Motor neuron (in vitro differentiated cells): Measurements from ENCODE around the gene EEFSEC. TPM values are rescaled to one million over a fixed set of nuclear protein-coding genes. Genes with fewer than 3 reads are reported as not detected.

Experiments
- ATAC-seq, 8 experiments: fragments of 200-7000 bp; cut with Tn5 transposase; replicated peaks in 6 of 8; 2 replicates each; pipeline ENCODE4 v1.8.0; 2021; ENCODE audit warnings: mild to moderate bottlenecking in 8 of 8, moderate library complexity in 8 of 8
- H3K27ac ChIP-seq, 2 donors: fragments of 250-450 bp; sonication (Bioruptor Pico); 2 replicates each; pipeline ENCODE4 v1.9.0; 2021; ENCODE audit warnings: antibody characterized with exemption in 2 of 2, mild to moderate bottlenecking in 2 of 2, moderate library complexity in 1 of 2
- H3K4me1 ChIP-seq, 2 donors: fragments of 250-450 bp; sonication (Bioruptor Pico); replicated peaks in 1 of 2; 2 replicates each; pipeline ENCODE4 v1.6.1; 2021; ENCODE audit warnings: antibody characterized with exemption in 2 of 2, mild to moderate bottlenecking in 2 of 2, moderate library complexity in 1 of 2
- H3K4me3 ChIP-seq, 5 donors: fragments of 250-450 bp; sonication (Bioruptor Pico); 2 replicates each; pipeline ENCODE4 v1.9.0; 2021; ENCODE audit warnings: antibody characterized with exemption in 5 of 5, mild to moderate bottlenecking in 5 of 5, moderate library complexity in 4 of 5
- WGBS, 10 experiments: fragments of 450-650 bp; shearing (Covaris generic); methylation state at CpG; one replicate each; pipeline ENCODE4 v1.0.0; 2022; 5-methylcytosine and 5-hydroxymethylcytosine counted together
- in situ Hi-C, 9 experiments: fragments of 400-800 bp; cut with MboI; loops; one replicate each; pipeline ENCODE4 v1.15.0; 2021; ENCODE audit warnings: low sequenced_read_pairs in 9 of 9, low pct_unique_long_range_greater_than_20kb in 2 of 9; ENCODE audit not compliant: unreplicated experiment in 9 of 9
- total RNA-seq, 8 experiments: library from RNA; unstranded; fragments of 300-600 nt; gene quantifications; 2 replicates each; pipeline versions ENCODE4 v1.2.3 to v1.2.4, GENCODE V29; 2022

The EEFSEC gene
- total RNA-seq, 8 experiments from 2014 or later, result 5.8 to 20.7 (median 9.5) TPM

- H3K4me3 ChIP-seq, result no peak overlapping the region
- H3K4me1 ChIP-seq, result peaks cover 13 to 19% of the 10 kb centered on the region in 2 donors
- WGBS, 10 experiments, result 72 to 100% (median 80%) methylated on average over 1 to 3 of the region's 5 CpGs; no CpG with 5 or more reads in 7 of the 10 experiments
- no peak for ATAC-seq
- in situ Hi-C loops, result loop anchor here in 2 of 9 experiments (25.0 kb wide), 2 partner anchors 152 to 177 kb away; no protein-coding TSS in a partner anchor
- H3K27ac ChIP-seq, result no peak overlapping the region
Measured at GRCh38 chr3:128435561-128435960, 282.3 kb downstream of the EEFSEC start.

DNA sequence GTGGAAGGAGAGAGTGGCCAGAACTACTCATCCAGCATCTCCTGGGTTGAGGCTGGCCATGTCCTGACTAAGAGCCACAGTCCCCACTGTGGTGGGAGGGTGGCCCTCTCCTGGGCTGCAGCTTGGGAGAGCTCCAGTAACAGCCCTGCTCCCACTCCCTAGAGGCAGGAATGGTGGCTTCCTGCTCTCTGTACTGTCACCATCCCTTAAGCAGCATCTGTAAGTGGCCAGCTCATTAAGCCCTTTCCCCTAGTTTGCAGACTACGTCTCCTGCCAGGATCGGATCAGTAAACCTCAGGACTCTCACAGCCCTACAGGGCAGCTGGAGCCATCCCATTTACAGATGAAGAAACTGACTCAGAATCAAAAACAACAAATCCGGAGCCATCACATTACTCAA is 282.9 kb downstream of the EEFSEC start:
- H3K4me3 ChIP-seq, result no peak overlapping the region
- no peak for ATAC-seq
- H3K4me1 ChIP-seq, result peaks cover 13 to 19% of the 10 kb centered on the region in 2 donors
- whole genome bisulfite sequencing, 10 experiments, result 33 to 80% (median 77%) methylated on average over 1 to 3 of the region's 3 CpGs; no CpG with 5 or more reads in 5 of the 10 experiments
- no peak overlapping the region for H3K27ac ChIP-seq
- in situ Hi-C loops, result loop anchor here in 2 of 9 experiments (25.0 kb wide), 2 partner anchors 151 to 176 kb away; no protein-coding TSS in a partner anchor

DNA sequence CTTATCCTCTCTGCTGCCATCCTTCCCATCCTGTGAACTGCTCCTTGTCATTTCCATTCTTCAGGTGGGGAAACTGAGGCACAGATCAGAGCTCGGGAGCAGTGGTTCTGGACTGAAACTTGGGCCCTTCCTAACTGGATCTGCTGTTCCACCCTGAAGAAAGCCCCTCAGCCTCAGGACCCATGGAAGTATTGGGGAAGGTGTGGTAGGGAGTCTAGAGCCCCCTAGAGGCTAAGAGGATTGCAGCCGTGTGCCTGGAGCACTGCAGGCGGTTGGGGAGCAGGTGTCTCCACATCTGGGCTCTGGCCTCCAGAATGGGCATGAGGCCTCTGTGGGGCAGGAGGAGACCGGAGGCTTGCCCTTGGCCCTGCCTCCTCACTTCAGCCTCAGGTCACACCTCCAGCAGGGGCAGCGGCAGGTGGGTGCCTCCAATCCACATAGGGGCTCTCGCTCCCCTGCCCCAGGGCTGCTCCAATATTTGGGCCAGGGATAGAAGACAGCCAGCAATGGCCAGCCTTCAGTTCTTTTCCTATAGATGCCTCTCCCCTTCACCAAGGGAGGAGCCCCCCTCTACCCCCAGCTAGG is 285.3 kb downstream of the EEFSEC start:
- in situ Hi-C loops, result loop anchor here in 2 of 9 experiments (25.0 kb wide), 2 partner anchors 149 to 174 kb away; no protein-coding TSS in a partner anchor
- no peak overlapping the region for H3K27ac ChIP-seq
- ATAC-seq, result peak in 1 of 8 experiments; percentile 28
- peaks cover 5% of the 10 kb centered on the region in 2 donors for H3K4me1 ChIP-seq
- no peak overlapping the region for H3K4me3 ChIP-seq
- WGBS, 10 experiments, result 35 to 100% (median 70%) methylated on average over 1 to 2 of the region's 6 CpGs; no CpG with 5 or more reads in 7 of the 10 experiments

DNA sequence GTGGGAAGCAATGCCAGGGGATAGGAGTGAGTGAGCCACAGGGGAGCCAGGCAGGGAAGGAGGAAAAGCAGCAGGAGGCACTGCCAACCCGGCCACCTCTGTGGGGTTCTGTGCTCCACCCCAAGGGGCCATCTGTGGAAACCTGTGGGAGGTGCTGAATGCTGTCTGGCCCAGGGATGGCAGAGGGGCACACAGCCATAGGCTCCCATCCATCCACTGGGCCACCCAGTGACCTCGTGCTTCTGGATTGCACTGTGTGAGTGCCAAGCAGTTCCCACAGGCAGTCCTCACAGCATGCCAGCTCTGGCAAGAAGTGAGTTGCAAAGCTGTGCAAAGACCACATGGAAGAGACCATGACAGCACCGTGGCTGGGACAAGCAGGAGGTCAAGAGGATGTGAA is 285.9 kb downstream of the EEFSEC start:
- Histone ChIP-seq H3K27ac (no peak overlapping the region), H3K4me1 (peaks cover under 1 to 3% of the 10 kb centered on the region in 2 donors), H3K4me3 (no peak overlapping the region)
- ATAC-seq, result peak in 1 of 8 experiments; percentile 69
- 0 to 33% (median 22%) methylated on average over 1 of the region's 3 CpGs; no CpG with 5 or more reads in 7 of the 10 experiments for WGBS, 10 experiments
- in situ Hi-C loops, result loop anchor here in 2 of 9 experiments (25.0 kb wide), 2 partner anchors 148 to 173 kb away; no protein-coding TSS in a partner anchor

- in situ Hi-C loops, result loop anchor here in 2 of 9 experiments (25.0 kb wide), 2 partner anchors 145 to 170 kb away; no protein-coding TSS in a partner anchor
- Histone ChIP-seq H3K4me3 (no peak overlapping the region), H3K27ac (no peak overlapping the region), H3K4me1 (no peaks in the 10 kb centered on the region)
- no peak for ATAC-seq
- WGBS, 10 experiments, result 18 to 75% methylated on average over 4 of the region's 7 CpGs; no CpG with 5 or more reads in 8 of the 10 experiments
Measured at GRCh38 chr3:128442070-128442469, 288.8 kb downstream of the EEFSEC start.

- no peak for ATAC-seq
- Histone ChIP-seq H3K4me1 (no peaks in the 10 kb centered on the region), H3K27ac (no peak overlapping the region), H3K4me3 (no peak overlapping the region)
- in situ Hi-C loops, result loop anchor here in 2 of 9 experiments (25.0 kb wide), 2 partner anchors 144 to 169 kb away; no protein-coding TSS in a partner anchor
- 60 to 95% (median 76%) methylated on average over 1 to 6 of the region's 6 CpGs; no CpG with 5 or more reads in 2 of the 10 experiments for WGBS, 10 experiments
Measured at GRCh38 chr3:128442949-128443348, 289.7 kb downstream of the EEFSEC start.

GRCh38 chr3:128443771-128444170 is 290.5 kb downstream of the EEFSEC start:
- no peak for ATAC-seq
- 0 to 61% (median 38%) methylated on average over 1 to 3 of the region's 3 CpGs; no CpG with 5 or more reads in 2 of the 10 experiments for WGBS, 10 experiments
- no peaks in the 10 kb centered on the region for H3K4me1 ChIP-seq
- in situ Hi-C loops, result loop anchor here in 2 of 9 experiments (25.0 kb wide), 2 partner anchors 144 to 169 kb away; no protein-coding TSS in a partner anchor
- no peak overlapping the region for H3K27ac ChIP-seq
- no peak overlapping the region for H3K4me3 ChIP-seq

- in situ Hi-C loops, result loop anchor here in 2 of 9 experiments (25.0 kb wide), 2 partner anchors 142 to 167 kb away; no protein-coding TSS in a partner anchor
- no peaks in the 10 kb centered on the region for H3K4me1 ChIP-seq
- no peak overlapping the region for H3K27ac ChIP-seq
- no peak overlapping the region for H3K4me3 ChIP-seq
- WGBS, 10 experiments, result 17 to 71% (median 31%) methylated on average over 1 of the region's 1 CpG; no CpG with 5 or more reads in 6 of the 10 experiments
- no peak for ATAC-seq
Measured at GRCh38 chr3:128445357-128445756, 292.1 kb downstream of the EEFSEC start.

DNA sequence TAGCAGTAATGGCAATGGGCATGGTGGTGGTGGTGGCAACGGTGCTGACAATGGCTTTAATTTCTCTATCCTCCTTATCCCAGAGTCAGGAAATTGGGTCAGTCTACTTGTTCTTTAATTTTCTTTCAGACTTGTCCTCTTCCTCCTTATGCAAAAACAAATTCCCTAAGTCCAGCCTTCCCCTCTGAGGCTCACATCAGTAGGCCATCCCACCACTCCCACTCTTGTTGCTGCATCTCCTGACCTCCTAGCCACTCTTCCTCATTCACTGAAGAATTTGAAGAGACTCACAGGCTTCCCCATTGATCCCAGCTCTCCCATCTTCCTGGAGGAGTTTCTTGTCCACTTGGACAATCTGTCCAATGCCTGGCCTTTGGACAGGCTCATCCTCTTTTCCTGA is 293.5 kb downstream of the EEFSEC start:
- WGBS, 10 experiments, result 40 to 86% (median 57%) methylated on average over 1 of the region's 1 CpG; no CpG with 5 or more reads in 5 of the 10 experiments
- ATAC-seq, result no peak
- Histone ChIP-seq H3K4me1 (no peaks in the 10 kb centered on the region), H3K4me3 (no peak overlapping the region), H3K27ac (no peak overlapping the region)
- in situ Hi-C loops, result loop anchor here in 2 of 9 experiments (25.0 kb wide), 2 partner anchors 140 to 165 kb away; no protein-coding TSS in a partner anchor

- H3K4me1 ChIP-seq, result no peaks in the 10 kb centered on the region
- H3K27ac ChIP-seq, result no peak overlapping the region
- no peak overlapping the region for H3K4me3 ChIP-seq
- WGBS, 10 experiments, result 58 to 100% (median 83%) methylated on average over 1 to 3 of the region's 3 CpGs; no CpG with 5 or more reads in 5 of the 10 experiments
- no peak for ATAC-seq
- in situ Hi-C loops, result loop anchor here in 2 of 9 experiments (25.0 kb wide), 2 partner anchors 140 to 165 kb away; no protein-coding TSS in a partner anchor
Measured at GRCh38 chr3:128447561-128448013, 294.3 kb downstream of the EEFSEC start.

DNA sequence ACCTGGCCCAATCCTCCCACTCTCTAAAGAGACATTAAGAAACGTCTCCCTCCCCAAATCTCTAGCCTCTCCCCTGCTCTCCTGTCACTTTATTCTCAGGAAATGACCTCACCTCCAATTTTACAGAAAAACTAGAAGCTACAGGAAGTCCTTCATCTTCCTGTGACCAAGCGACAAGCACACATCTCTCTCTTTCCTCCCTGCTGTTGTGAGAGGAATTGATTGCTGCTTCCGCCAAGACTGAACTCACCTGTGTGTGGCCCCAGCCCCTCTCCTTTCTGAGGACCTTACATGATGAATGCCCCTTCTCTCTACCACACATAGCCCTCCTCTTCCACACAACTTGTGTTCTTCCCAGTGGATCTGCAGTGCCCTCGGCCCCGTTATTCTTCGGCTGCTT is 295.2 kb downstream of the EEFSEC start:
- in situ Hi-C loops, result loop anchor here in 2 of 9 experiments (25.0 kb wide), 2 partner anchors 139 to 164 kb away; no protein-coding TSS in a partner anchor
- 17 to 100% (median 70%) methylated on average over 1 to 5 of the region's 6 CpGs; no CpG with 5 or more reads in 3 of the 10 experiments for WGBS, 10 experiments
- Histone ChIP-seq H3K4me3 (no peak overlapping the region), H3K4me1 (no peaks in the 10 kb centered on the region), H3K27ac (no peak overlapping the region)
- no peak for ATAC-seq

DNA sequence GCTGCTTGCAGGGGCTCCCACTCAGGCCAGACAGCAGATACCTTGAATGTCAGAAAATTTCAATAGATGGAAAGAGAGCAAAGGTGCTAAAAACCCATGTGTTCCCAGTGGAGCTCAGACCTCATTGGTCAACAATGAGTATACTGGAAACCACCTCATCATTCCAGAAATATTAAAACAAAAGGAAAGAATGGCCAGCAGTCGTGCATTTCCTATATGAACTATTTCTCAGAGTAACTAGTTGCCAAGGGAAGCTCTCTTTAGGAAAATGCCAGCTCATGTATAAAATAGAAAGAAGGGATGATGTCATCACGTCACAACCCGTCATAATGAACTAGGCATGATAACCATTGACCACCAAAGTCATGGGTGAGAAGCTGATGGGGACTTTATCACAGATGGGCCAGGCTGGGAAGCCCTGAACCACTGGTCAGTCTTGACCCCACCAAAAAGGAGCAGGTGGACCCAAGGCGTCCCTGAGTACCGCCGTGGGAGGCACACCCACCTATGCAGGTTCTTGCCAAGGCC is 295.9 kb downstream of the EEFSEC start:
- no peak for ATAC-seq
- 10 to 69% (median 53%) methylated on average over 1 to 6 of the region's 6 CpGs; no CpG with 5 or more reads in 4 of the 10 experiments for WGBS, 10 experiments
- no peak overlapping the region for H3K27ac ChIP-seq
- no peaks in the 10 kb centered on the region for H3K4me1 ChIP-seq
- in situ Hi-C loops, result loop anchor here in 2 of 9 experiments (25.0 kb wide), 2 partner anchors 138 to 163 kb away; no protein-coding TSS in a partner anchor
- H3K4me3 ChIP-seq, result no peak overlapping the region

- Histone ChIP-seq H3K27ac (no peak overlapping the region), H3K4me3 (no peak overlapping the region), H3K4me1 (peaks cover 0 to 5% of the 10 kb centered on the region in 2 donors)
- 60 to 100% methylated on average over 3 of the region's 9 CpGs; no CpG with 5 or more reads in 8 of the 10 experiments for WGBS, 10 experiments
- in situ Hi-C loops, result no loop called here
- no peak for ATAC-seq
Measured at GRCh38 chr3:128452120-128452519, 298.8 kb downstream of the EEFSEC start.
